ENCODE measurements around the gene RIPOR3.

- TF ChIP-seq CTCF (IDR thresholded peaks at IDR 0.05; ENCODE audit: insufficient read depth, low read length) (no peak), REST (IDR thresholded peaks at IDR 0.05; ENCODE audit: insufficient replicate concordance, low read depth) (no peak), POLR2AphosphoS5 (IDR thresholded peaks at IDR 0.05; ENCODE audit: low read depth) (no peak), GABPA (IDR thresholded peaks at IDR 0.05; ENCODE audit: low read depth) (no peak), SPI1 (IDR thresholded peaks at IDR 0.05; ENCODE audit: borderline replicate concordance, low read depth) (no peak)
Observed at GRCh38 chr20:50561379-50562078, 129.8 kb downstream of the RIPOR3 start.
